Suppressor macrophage (primary cell): Measurements from ENCODE around the gene PLEKHA1.

Source experiments
- DNase-seq, 4 experiments: peaks; one replicate each; pipeline ENCODE4 v3.0.0-alpha.2; 2020 to 2022

PLEKHA1 gene

GRCh38 chr10:122379041-122379440, 4.5 kb downstream of the PLEKHA1 start:
- no peak for DNase-seq

GRCh38 chr10:122379537-122379936, 5.0 kb downstream of the PLEKHA1 start:
- DNase-seq, result no peak

GRCh38 chr10:122380703-122381102, 6.2 kb downstream of the PLEKHA1 start:
- no peak for DNase-seq

- no peak for DNase-seq
Observed at GRCh38 chr10:122381680-122382079, 7.2 kb downstream of the PLEKHA1 start.

GRCh38 chr10:122386514-122386913, 12.0 kb downstream of the PLEKHA1 start:
- DNase-seq, result no peak

GRCh38 chr10:122387572-122387971, 13.1 kb downstream of the PLEKHA1 start:
- DNase-seq, result no peak

- DNase-seq, result no peak
Observed at GRCh38 chr10:122388287-122388997, 13.9 kb downstream of the PLEKHA1 start.

- no peak for DNase-seq
Observed at GRCh38 chr10:122390271-122390670, 15.8 kb downstream of the PLEKHA1 start.

- DNase-seq, result no peak
Observed at GRCh38 chr10:122390679-122391078, 16.2 kb downstream of the PLEKHA1 start.

GRCh38 chr10:122391875-122392274, 17.4 kb downstream of the PLEKHA1 start:
- no peak for DNase-seq

GRCh38 chr10:122392835-122393234, 18.3 kb downstream of the PLEKHA1 start:
- no peak for DNase-seq

- no peak for DNase-seq
Observed at GRCh38 chr10:122393288-122393687, 18.8 kb downstream of the PLEKHA1 start.

GRCh38 chr10:122402548-122403131, 28.1 kb downstream of the PLEKHA1 start:
- no peak for DNase-seq

- DNase-seq, result peak in 3 of 4 experiments; percentile 10 to 49 (median 28)
Observed at GRCh38 chr10:122404576-122404975, 30.1 kb downstream of the PLEKHA1 start.

GRCh38 chr10:122407375-122408125, 33.0 kb downstream of the PLEKHA1 start:
- peak; percentile 67 to 86 (median 77) for DNase-seq

GRCh38 chr10:122413327-122413726, 38.8 kb downstream of the PLEKHA1 start:
- no peak for DNase-seq

GRCh38 chr10:122417667-122418066, 43.2 kb downstream of the PLEKHA1 start:
- peak in 1 of 4 experiments; percentile 5 for DNase-seq

- no peak for DNase-seq
Observed at GRCh38 chr10:122419016-122419415, 44.5 kb downstream of the PLEKHA1 start.

- no peak for DNase-seq
Observed at GRCh38 chr10:122419876-122420623, 45.5 kb downstream of the PLEKHA1 start.

GRCh38 chr10:122420624-122421007, 46.1 kb downstream of the PLEKHA1 start:
- DNase-seq, result peak in 1 of 4 experiments; percentile 6

- peak in 2 of 4 experiments; percentile 8 to 22 for DNase-seq
Observed at GRCh38 chr10:122421054-122421625, 46.6 kb downstream of the PLEKHA1 start.

GRCh38 chr10:122421742-122422141, 47.2 kb downstream of the PLEKHA1 start:
- DNase-seq, result peak; percentile 51 to 81 (median 71)
